HepG2 (cell line): ENCODE results near the gene DNAJA2. TPM values are rescaled to one million over a fixed set of nuclear protein-coding genes. Genes with fewer than 3 reads are reported as not detected.

ENCODE experiments used
- ARID5B ChIP-seq: IDR thresholded peaks from 2 replicates; pipeline ENCODE4 v1.4.0; 2020; ENCODE audit warnings: mild to moderate bottlenecking, missing genetic modification reagents
- HOXA7 ChIP-seq: sonication (generic); formaldehyde crosslinking; IDR thresholded peaks from 2 replicates; pipeline ENCODE4 v1.8.1; 2022; ENCODE audit warnings: mild to moderate bottlenecking, missing genetic modification reagents, moderate library complexity
- KLF15 ChIP-seq: sonication (generic); formaldehyde crosslinking; IDR thresholded peaks from 2 replicates; pipeline ENCODE4 v1.8.1; 2023; ENCODE audit warnings: borderline replicate concordance, mild to moderate bottlenecking, inconsistent platforms, missing genetic modification reagents, mixed read lengths
- PHF21A ChIP-seq: sonication (generic); formaldehyde crosslinking; IDR thresholded peaks from 2 replicates; pipeline ENCODE4 v1.5.0; 2020; ENCODE audit warnings: mild to moderate bottlenecking, missing genetic modification reagents
- POLR2A ChIP-seq, 2 experiments: IDR thresholded peaks; 2 replicates each; pipeline ENCODE4 v1.6.1; 2011; ENCODE audit warnings: low read depth in 2 of 2, low read length in 2 of 2, mild to moderate bottlenecking in 1 of 2, moderate library complexity in 1 of 2; ENCODE audit not compliant: insufficient read depth in 1 of 2
- POLR2AphosphoS5 ChIP-seq: IDR thresholded peaks from 2 replicates; pipeline ENCODE4 v1.6.1; 2012; ENCODE audit warnings: low read depth, low read length
- POLR2G ChIP-seq: fragments of 200-400 bp; formaldehyde crosslinking; IDR thresholded peaks from 2 replicates; pipeline ENCODE4 v1.6.1; 2018; ENCODE audit warnings: mild to moderate bottlenecking, low read depth, low read length, moderate library complexity
- RAD51 ChIP-seq: fragments of 450-650 bp; IDR thresholded peaks from 2 replicates; pipeline ENCODE4 v1.6.1; 2016; ENCODE audit warnings: borderline replicate concordance
- RARA ChIP-seq: IDR thresholded peaks from 2 replicates; pipeline ENCODE4 v1.6.1; 2016; ENCODE audit warnings: missing genetic modification reagents, missing compliant biosample characterization
- RFX5 ChIP-seq: IDR thresholded peaks from 2 replicates; pipeline ENCODE4 v1.6.1; 2011; ENCODE audit warnings: low read depth, low read length, improper control_type of control experiment
- SIX1 ChIP-seq: sonication (generic); formaldehyde crosslinking; IDR thresholded peaks from 2 replicates; pipeline ENCODE4 v1.4.0; 2020; ENCODE audit warnings: missing genetic modification reagents, borderline replicate concordance
- SP2 ChIP-seq: sonication (generic); formaldehyde crosslinking; IDR thresholded peaks from 2 replicates; pipeline ENCODE4 v1.5.1; 2020; ENCODE audit warnings: mild to moderate bottlenecking, missing genetic modification reagents
- ZNF225 ChIP-seq: sonication (generic); formaldehyde crosslinking; IDR thresholded peaks from 2 replicates; pipeline ENCODE4 v1.4.0; 2020; ENCODE audit warnings: mild to moderate bottlenecking, missing genetic modification reagents
- ZNF589 ChIP-seq: sonication (generic); formaldehyde crosslinking; conservative IDR thresholded peaks from 2 replicates; pipeline ENCODE4 v1.8.0; 2022; ENCODE audit warnings: mild to moderate bottlenecking, moderate library complexity, missing genetic modification reagents
- ZNF672 ChIP-seq: sonication (generic); formaldehyde crosslinking; IDR thresholded peaks from 2 replicates; pipeline ENCODE4 v1.8.1; 2022; ENCODE audit warnings: missing genetic modification reagents
- ZNF691 ChIP-seq: sonication (generic); formaldehyde crosslinking; IDR thresholded peaks from 2 replicates; pipeline ENCODE4 v1.4.0; 2020; ENCODE audit warnings: missing genetic modification reagents, low read depth, mild to moderate bottlenecking, borderline replicate concordance
- ZNF773 ChIP-seq: sonication (generic); formaldehyde crosslinking; IDR thresholded peaks from 2 replicates; pipeline ENCODE4 v1.4.0; 2020; ENCODE audit warnings: missing genetic modification reagents, borderline replicate concordance
- ZNF780A ChIP-seq: sonication (generic); formaldehyde crosslinking; IDR thresholded peaks from 2 replicates; pipeline ENCODE4 v1.8.0; 2022; ENCODE audit warnings: mild to moderate bottlenecking, missing genetic modification reagents, moderate library complexity
- polyA plus RNA-seq, 8 experiments: library from polyadenylated mRNA; depleted of rRNA in 3 of 8; stranded (reverse) in 7 of 8; unstranded in 1 of 8; fragments of >200 nt; fragmentation: Illumina TruSeq in 4 of 8; extraction: Trizol in 4 of 8; gene quantifications; 2 replicates each; pipeline versions ENCODE4 v1.2.1 to v1.2.3, GENCODE V29; 2011 to 2016; ENCODE audit warnings: low read depth in 4 of 8, missing spikeins in 1 of 8, mixed read lengths in 1 of 8; ENCODE audit not compliant: insufficient read depth in 1 of 8
- total RNA-seq, 5 experiments: library from RNA; depleted of rRNA; stranded (reverse); fragments of >200 nt; fragmentation: Illumina TruSeq; extraction: Trizol; gene quantifications; 2 replicates each; pipeline ENCODE4 v1.2.3, GENCODE V29; 2016; ENCODE audit warnings: low read depth in 1 of 5
- TF ChIP-seq, protein P1 (sequence below): sonication (generic); formaldehyde crosslinking; IDR thresholded peaks from 2 replicates; pipeline ENCODE4 v1.4.0; 2020; ENCODE audit warnings: mild to moderate bottlenecking, missing genetic modification reagents

The DNAJA2 gene
- total and polyA plus RNA-seq, 2 of the 13 experiments (the other 11 are each of a cell fraction or from before 2014, with no cell fraction given): 25.4 to 176 TPM

GRCh38 chr16:46915483-46916025, 57.9 kb downstream of the DNAJA2 start (continued):
- TF ChIP-seq, protein P1, sequence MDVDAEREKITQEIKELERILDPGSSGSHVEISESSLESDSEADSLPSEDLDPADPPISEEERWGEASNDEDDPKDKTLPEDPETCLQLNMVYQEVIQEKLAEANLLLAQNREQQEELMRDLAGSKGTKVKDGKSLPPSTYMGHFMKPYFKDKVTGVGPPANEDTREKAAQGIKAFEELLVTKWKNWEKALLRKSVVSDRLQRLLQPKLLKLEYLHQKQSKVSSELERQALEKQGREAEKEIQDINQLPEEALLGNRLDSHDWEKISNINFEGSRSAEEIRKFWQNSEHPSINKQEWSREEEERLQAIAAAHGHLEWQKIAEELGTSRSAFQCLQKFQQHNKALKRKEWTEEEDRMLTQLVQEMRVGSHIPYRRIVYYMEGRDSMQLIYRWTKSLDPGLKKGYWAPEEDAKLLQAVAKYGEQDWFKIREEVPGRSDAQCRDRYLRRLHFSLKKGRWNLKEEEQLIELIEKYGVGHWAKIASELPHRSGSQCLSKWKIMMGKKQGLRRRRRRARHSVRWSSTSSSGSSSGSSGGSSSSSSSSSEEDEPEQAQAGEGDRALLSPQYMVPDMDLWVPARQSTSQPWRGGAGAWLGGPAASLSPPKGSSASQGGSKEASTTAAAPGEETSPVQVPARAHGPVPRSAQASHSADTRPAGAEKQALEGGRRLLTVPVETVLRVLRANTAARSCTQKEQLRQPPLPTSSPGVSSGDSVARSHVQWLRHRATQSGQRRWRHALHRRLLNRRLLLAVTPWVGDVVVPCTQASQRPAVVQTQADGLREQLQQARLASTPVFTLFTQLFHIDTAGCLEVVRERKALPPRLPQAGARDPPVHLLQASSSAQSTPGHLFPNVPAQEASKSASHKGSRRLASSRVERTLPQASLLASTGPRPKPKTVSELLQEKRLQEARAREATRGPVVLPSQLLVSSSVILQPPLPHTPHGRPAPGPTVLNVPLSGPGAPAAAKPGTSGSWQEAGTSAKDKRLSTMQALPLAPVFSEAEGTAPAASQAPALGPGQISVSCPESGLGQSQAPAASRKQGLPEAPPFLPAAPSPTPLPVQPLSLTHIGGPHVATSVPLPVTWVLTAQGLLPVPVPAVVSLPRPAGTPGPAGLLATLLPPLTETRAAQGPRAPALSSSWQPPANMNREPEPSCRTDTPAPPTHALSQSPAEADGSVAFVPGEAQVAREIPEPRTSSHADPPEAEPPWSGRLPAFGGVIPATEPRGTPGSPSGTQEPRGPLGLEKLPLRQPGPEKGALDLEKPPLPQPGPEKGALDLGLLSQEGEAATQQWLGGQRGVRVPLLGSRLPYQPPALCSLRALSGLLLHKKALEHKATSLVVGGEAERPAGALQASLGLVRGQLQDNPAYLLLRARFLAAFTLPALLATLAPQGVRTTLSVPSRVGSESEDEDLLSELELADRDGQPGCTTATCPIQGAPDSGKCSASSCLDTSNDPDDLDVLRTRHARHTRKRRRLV (CRISPR knock-in tag): no peak
- no peak for TF ChIP-seq PHF21A (CRISPR knock-in tag)
- no peak for TF ChIP-seq ZNF773 (CRISPR knock-in tag)
- 0 out of 2 replicates have a peak, but pooled peaks have one; percentile 19 for TF ChIP-seq ZNF691 (CRISPR knock-in tag)
- 0 out of 2 replicates have a peak, but pooled peaks have one; percentile 51 for TF ChIP-seq ZNF780A (CRISPR knock-in tag)
- no peak for TF ChIP-seq ARID5B (CRISPR knock-in tag)
- no peak for TF ChIP-seq RFX5
- TF ChIP-seq ZNF589 (CRISPR knock-in tag): 0 out of 2 replicates have a peak, but pooled peaks have one; percentile 24
- TF ChIP-seq RAD51: peak; percentile 17; the same call in 1 of the 2 replicates
- 0 out of 2 replicates have a peak, but pooled peaks have one; percentile 27 for TF ChIP-seq ZNF225 (CRISPR knock-in tag)
- peak; percentile 63; the same call in 1 of the 2 replicates for TF ChIP-seq HOXA7
- TF ChIP-seq POLR2A (IDR thresholded peaks at IDR 0.05; ENCODE audit: insufficient read depth in 1 of 2, low read depth in 2 of 2, low read length in 2 of 2): 0 out of 4 replicates have a peak, but pooled peaks of 1 of the 2 experiments have one; percentile 32
- no peak for TF ChIP-seq RARA (CRISPR knock-in tag)
- TF ChIP-seq ZNF672 (CRISPR knock-in tag): peak; percentile 55; the same call in 1 of the 2 replicates
- TF ChIP-seq SIX1: no peak
- TF ChIP-seq POLR2G: no peak
- no peak for TF ChIP-seq SP2 (CRISPR knock-in tag)
- 0 out of 2 replicates have a peak, but pooled peaks have one; percentile 14 for TF ChIP-seq POLR2AphosphoS5
- no peak for TF ChIP-seq KLF15 (CRISPR knock-in tag)
